Stimulated activated naive CD8-positive, alpha-beta T cell treated with anti-CD3 and anti-CD28 coated beads, Interleukin-15, Interleukin-2, amounts not matched to agents 100 ng/mL and 50 ng/mL, for 24 hours (primary cell): ENCODE results near the gene GJA3.

ENCODE experiments used
- H3K27ac Mint-ChIP-seq: one replicate; pipeline ENCODE4 v1.8.0; 2021; ENCODE audit warnings: mild to moderate bottlenecking, mixed read lengths
- H3K27me3 Mint-ChIP-seq: one replicate; pipeline ENCODE4 v1.8.0; 2021; ENCODE audit warnings: mixed read lengths
- H3K36me3 Mint-ChIP-seq: one replicate; pipeline ENCODE4 v1.8.0; 2021; ENCODE audit warnings: low read depth, mixed read lengths
- H3K4me1 Mint-ChIP-seq: one replicate; pipeline ENCODE4 v1.8.0; 2021; ENCODE audit warnings: low read depth, mixed read lengths
- H3K4me3 Mint-ChIP-seq: one replicate; pipeline ENCODE4 v1.8.0; 2021; ENCODE audit warnings: mild to moderate bottlenecking, mixed read lengths
- H3K9me3 Mint-ChIP-seq: one replicate; pipeline ENCODE4 v1.8.0; 2021; ENCODE audit warnings: mixed read lengths

GJA3 gene

DNA sequence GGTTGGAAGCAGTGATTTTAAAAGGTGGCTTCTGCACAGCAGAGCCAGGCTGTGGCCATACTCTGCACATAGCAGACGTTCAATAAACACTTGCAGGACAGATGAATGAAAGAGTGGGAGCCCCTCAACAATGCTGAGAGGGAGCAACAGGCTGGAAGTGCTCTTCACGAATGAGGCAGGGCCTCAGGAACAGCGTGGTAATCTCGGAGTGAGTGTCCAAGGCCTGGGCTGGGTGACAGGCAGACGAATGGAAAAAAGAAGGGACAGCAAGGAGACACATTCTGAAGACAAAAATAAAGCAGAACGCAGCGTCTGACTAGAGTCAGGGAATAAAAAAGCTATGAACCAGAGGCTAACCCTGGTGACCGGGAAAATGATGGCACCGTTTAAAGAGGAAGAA is 11.1 kb downstream of the GJA3 start:
- no peaks in the 10 kb centered on the region for H3K9me3 Mint-ChIP-seq
- H3K4me3 Mint-ChIP-seq, result no peak overlapping the region
- H3K27ac Mint-ChIP-seq, result no peak overlapping the region
- no peaks in the 10 kb centered on the region for H3K4me1 Mint-ChIP-seq
- H3K27me3 Mint-ChIP-seq, result peaks cover 34% of the 10 kb centered on the region
- no peaks in the 10 kb centered on the region for H3K36me3 Mint-ChIP-seq

DNA sequence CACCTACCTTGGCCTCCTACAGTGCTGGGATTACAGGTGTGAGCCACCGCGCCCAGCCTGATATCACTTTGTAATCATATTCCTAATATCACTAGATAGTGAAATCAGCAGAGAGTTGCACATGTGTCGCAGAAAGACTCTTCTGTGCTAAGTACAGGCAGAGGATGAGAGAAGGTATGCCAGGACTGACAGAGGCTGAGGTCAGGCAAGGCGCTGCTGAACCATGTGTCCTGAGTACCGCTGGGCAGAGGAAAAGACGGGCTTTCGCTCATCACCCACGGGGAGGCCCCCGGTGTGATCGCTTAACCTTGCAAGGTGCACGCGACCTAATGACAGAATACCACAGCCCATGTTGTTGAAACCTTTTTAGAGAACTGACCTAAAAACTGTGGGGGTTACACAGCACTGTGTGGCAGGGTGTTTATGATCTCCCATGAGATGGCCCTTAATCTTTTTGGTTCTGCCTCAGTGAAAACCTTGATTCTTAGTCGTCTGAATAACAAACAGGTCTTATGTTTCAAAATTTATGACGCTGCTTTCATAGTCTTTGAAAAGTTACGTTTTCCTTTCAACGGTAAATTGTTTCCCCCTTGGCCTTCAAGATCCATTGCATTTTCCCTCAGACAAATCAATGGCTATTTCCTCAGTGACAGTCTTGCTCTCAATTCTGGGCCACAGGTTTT is 12.2 kb downstream of the GJA3 start:
- no peaks in the 10 kb centered on the region for H3K4me1 Mint-ChIP-seq
- no peaks in the 10 kb centered on the region for H3K36me3 Mint-ChIP-seq
- no peak overlapping the region for H3K27ac Mint-ChIP-seq
- no peak overlapping the region for H3K4me3 Mint-ChIP-seq
- peaks cover 40% of the 10 kb centered on the region for H3K27me3 Mint-ChIP-seq
- H3K9me3 Mint-ChIP-seq, result no peaks in the 10 kb centered on the region

DNA sequence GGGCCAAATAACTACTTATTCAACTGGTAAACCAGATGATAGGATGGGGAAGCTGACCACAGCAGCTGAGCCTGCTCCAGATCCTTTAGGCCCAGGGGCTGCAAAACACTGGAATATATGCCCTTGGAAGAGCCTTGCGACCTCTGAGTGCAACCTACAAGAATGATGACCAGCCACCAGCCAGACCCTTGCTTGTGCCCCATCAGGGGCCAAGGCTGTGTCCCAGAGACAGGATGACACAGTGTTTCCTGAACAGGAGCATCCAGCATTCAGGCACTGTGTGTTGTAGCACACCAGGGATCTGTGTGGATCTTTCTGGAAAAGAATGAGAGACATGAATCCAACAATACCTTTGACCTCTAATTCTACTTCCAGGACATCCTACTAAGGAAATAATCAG is 14.5 kb downstream of the GJA3 start:
- Mint-ChIP-seq H3K4me3 (no peak overlapping the region), H3K27me3 (peaks cover 57% of the 10 kb centered on the region), H3K27ac (no peak overlapping the region), H3K9me3 (no peaks in the 10 kb centered on the region), H3K4me1 (peaks cover 5% of the 10 kb centered on the region), H3K36me3 (no peaks in the 10 kb centered on the region)

GRCh38 chr13:20145521-20145920 is 15.3 kb downstream of the GJA3 start:
- Mint-ChIP-seq H3K9me3 (no peaks in the 10 kb centered on the region), H3K36me3 (no peaks in the 10 kb centered on the region), H3K27me3 (peaks cover 62% of the 10 kb centered on the region), H3K27ac (no peak overlapping the region), H3K4me3 (no peak overlapping the region), H3K4me1 (peaks cover 5% of the 10 kb centered on the region)

- no peak overlapping the region for H3K4me3 Mint-ChIP-seq
- H3K27me3 Mint-ChIP-seq, result peaks cover 63% of the 10 kb centered on the region
- peaks cover 5% of the 10 kb centered on the region for H3K4me1 Mint-ChIP-seq
- no peaks in the 10 kb centered on the region for H3K36me3 Mint-ChIP-seq
- no peak overlapping the region for H3K27ac Mint-ChIP-seq
- H3K9me3 Mint-ChIP-seq, result no peaks in the 10 kb centered on the region
Observed at GRCh38 chr13:20144141-20144850, 16.6 kb downstream of the GJA3 start.

GRCh38 chr13:20142927-20143480 is 17.8 kb downstream of the GJA3 start:
- Mint-ChIP-seq H3K27ac (no peak overlapping the region), H3K4me3 (no peak overlapping the region), H3K4me1 (peaks cover 5% of the 10 kb centered on the region), H3K36me3 (no peaks in the 10 kb centered on the region), H3K27me3 (peaks cover 65% of the 10 kb centered on the region), H3K9me3 (no peaks in the 10 kb centered on the region)

DNA sequence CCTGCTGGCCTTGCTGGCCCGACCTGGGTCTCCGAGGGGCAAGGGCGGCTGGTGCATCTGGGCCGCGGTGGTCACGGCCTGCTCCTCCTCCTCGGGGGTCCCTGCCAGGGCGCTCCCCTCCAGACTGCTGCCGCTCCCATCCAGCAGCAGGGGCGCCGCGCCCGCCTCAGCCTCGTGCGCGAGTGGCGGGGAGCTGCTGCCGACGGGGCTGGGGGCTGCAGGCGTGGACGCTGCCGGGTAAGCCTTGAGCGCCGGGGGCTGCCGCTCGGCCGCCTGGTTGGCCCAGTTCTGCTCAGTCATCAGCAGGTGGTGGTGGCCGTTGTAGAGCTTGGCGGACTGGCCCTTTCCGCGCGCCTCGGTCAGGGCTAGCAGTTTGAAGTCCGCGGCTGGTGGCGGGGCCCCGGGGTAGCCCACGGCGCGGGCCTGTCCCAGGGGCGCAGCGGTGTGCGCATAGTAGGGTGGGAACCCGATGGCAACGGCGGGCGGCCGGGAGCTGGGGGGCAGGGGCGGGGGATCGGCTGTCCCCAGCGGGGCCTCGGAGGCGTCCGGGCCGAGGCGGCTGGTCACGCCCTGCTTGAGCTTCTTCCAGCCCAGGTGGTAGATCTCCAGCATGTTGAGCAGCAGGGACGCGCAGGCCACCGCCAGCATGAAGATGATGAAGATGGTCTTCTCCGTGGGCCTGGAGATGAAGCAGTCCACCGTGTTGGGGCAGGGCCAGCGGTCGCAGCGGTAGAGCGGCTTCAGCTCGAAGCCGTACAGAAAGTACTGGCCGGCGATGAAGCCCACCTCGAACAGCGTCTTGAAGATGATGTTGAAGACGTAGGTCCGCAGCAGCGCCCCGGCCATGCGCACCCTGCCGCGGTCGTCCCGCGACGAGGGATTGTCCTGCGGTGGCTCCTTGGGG is 18.6 kb downstream of the GJA3 start:
- Mint-ChIP-seq H3K27ac (no peak overlapping the region), H3K36me3 (no peaks in the 10 kb centered on the region), H3K4me1 (peaks cover 5% of the 10 kb centered on the region), H3K4me3 (no peak overlapping the region), H3K9me3 (no peaks in the 10 kb centered on the region), H3K27me3 (peaks cover 65% of the 10 kb centered on the region)

GRCh38 chr13:20141238-20142022 is 19.4 kb downstream of the GJA3 start:
- Mint-ChIP-seq H3K27me3 (peaks cover 67% of the 10 kb centered on the region), H3K4me3 (no peak overlapping the region), H3K4me1 (peaks cover 10% of the 10 kb centered on the region)

DNA sequence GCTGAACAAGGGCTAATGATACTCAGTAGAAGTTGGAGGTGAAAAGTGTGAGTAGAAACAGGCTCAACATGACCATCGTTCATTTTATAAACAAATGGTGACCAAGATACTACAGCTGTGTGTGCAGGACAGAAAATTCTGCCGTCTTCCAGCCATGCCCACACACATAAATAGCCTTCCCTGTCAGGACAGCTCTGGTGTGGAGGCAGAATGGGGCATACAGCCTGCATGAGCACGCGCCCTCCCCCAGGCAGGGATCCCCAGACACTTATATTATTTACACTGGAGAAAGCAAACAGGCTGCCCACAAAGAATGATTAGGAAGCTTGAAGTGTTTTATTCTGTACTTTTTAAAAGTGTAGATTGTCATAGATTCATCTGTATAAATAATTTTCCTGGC is 20.4 kb downstream of the GJA3 start:
- no peaks in the 10 kb centered on the region for H3K36me3 Mint-ChIP-seq
- H3K4me1 Mint-ChIP-seq, result peaks cover 11% of the 10 kb centered on the region
- no peak overlapping the region for H3K4me3 Mint-ChIP-seq
- no peaks in the 10 kb centered on the region for H3K9me3 Mint-ChIP-seq
- H3K27ac Mint-ChIP-seq, result no peak overlapping the region
- H3K27me3 Mint-ChIP-seq, result peaks cover 68% of the 10 kb centered on the region

More at GRCh38 chr13:20141238-20142022, 19.4 kb downstream of the GJA3 start:
- Mint-ChIP-seq H3K9me3 (no peaks in the 10 kb centered on the region), H3K36me3 (no peaks in the 10 kb centered on the region), H3K27ac (no peak overlapping the region)

- no peaks in the 10 kb centered on the region for H3K9me3 Mint-ChIP-seq
- no peaks in the 10 kb centered on the region for H3K36me3 Mint-ChIP-seq
- peaks cover 11% of the 10 kb centered on the region for H3K4me1 Mint-ChIP-seq
- H3K4me3 Mint-ChIP-seq, result no peak overlapping the region
- no peak overlapping the region for H3K27ac Mint-ChIP-seq
- peaks cover 63% of the 10 kb centered on the region for H3K27me3 Mint-ChIP-seq
Observed at GRCh38 chr13:20137875-20138274, 23.0 kb downstream of the GJA3 start.

DNA sequence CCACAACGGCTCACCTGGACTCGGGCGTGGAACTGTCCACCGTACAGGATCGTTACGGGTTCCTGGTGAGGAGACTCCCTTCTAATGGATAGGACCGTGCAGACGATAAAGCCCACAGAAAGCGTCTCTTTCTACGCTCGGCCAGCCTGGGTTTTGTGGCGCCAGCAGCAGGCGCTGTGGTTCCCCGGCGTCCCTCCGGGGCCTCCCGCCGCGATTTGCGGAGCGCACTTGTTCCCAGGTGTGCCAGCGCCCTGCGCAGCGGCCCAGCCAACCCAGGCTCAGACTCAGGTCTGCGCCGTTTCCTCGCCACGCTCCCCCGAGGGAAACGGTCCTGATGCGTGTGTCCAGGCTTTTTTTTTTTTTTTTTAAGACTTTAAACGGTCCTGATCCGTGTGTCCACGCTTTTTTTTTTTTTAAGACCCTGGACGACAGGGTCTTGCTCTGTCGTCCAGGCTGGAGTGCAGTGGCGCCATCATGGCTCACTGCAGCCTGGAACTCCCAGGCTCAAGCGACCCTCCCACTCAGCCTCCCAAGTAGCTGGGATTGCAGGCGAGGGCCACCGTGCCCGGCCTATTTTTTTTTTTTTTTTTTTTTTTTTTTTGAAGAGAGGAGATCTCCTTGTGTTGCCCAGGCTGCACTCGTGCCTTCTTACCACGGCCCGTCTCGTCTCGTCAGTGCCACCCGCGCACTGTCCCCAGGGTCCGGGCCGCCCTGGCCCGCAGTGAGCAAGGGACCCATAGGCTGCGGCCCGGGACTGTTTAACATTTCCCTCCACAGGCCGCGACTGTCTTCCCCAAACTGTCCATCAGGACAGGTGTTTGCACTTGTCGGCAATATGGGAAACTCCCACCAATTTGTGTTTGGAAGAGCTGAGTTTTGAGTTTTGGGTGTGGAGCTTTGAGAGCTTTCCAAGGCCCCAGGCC is 23.8 kb downstream of the GJA3 start:
- Mint-ChIP-seq H3K27me3 (peaks cover 58% of the 10 kb centered on the region), H3K4me1 (peaks cover 11% of the 10 kb centered on the region), H3K27ac (no peak overlapping the region), H3K9me3 (no peaks in the 10 kb centered on the region), H3K4me3 (no peak overlapping the region), H3K36me3 (no peaks in the 10 kb centered on the region)

GRCh38 chr13:20134732-20135131 is 26.1 kb downstream of the GJA3 start:
- Mint-ChIP-seq H3K9me3 (no peaks in the 10 kb centered on the region), H3K27me3 (peaks cover 36% of the 10 kb centered on the region), H3K27ac (no peak overlapping the region), H3K36me3 (no peaks in the 10 kb centered on the region), H3K4me3 (no peak overlapping the region), H3K4me1 (peaks cover 7% of the 10 kb centered on the region)

- H3K36me3 Mint-ChIP-seq, result no peaks in the 10 kb centered on the region
- no peaks in the 10 kb centered on the region for H3K9me3 Mint-ChIP-seq
- no peak overlapping the region for H3K27ac Mint-ChIP-seq
- no peak overlapping the region for H3K4me3 Mint-ChIP-seq
- H3K27me3 Mint-ChIP-seq, result peaks cover 24% of the 10 kb centered on the region
- H3K4me1 Mint-ChIP-seq, result peaks cover 7% of the 10 kb centered on the region
Observed at GRCh38 chr13:20132052-20132634, 28.7 kb downstream of the GJA3 start.
